Measurements from ENCODE around the gene C1R.

Gene C1R

DNA sequence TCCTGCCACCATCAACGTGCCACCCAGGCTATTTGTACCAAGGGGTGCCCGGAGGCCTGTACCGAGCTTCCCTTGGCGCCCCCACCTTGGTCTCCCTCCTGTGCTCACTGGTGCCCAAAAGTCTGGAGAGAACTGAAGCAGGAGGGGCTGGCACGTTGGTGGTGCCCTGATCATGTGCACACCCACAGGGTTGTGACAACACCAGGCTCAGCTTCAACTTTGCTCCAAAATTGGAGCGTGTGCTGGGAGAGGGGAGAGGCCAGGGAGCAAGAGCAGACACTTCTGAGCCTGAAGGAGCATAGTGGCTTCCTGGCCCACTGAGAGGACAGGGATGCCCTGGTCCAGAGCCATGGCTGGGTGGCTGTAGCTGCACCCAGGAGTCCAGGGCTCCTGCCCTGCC is 60.9 kb downstream of the C1R start:
- DNase-seq: no peak

All from fibroblast of skin of back (primary cell).